HepG2 (cell line): ENCODE data around the gene DST.

ENCODE experiments used
- ATF3 ChIP-seq: sonication (generic); formaldehyde crosslinking; IDR thresholded peaks from 2 replicates; pipeline ENCODE4 v1.4.0; 2020; ENCODE audit warnings: missing genetic modification reagents
- CTCF ChIP-seq: sonication (generic); formaldehyde crosslinking; IDR thresholded peaks from 2 replicates; pipeline ENCODE4 v1.5.0; 2020; ENCODE audit warnings: mild to moderate bottlenecking, missing genetic modification reagents, moderate library complexity
- FOXM1 ChIP-seq: sonication (generic); formaldehyde crosslinking; IDR thresholded peaks from 2 replicates; pipeline ENCODE4 v1.5.0; 2020; ENCODE audit warnings: missing genetic modification reagents
- FOXP4 ChIP-seq: sonication (generic); formaldehyde crosslinking; IDR thresholded peaks from 2 replicates; pipeline ENCODE4 v1.4.0; 2020; ENCODE audit warnings: missing genetic modification reagents
- HBP1 ChIP-seq: IDR thresholded peaks from 2 replicates; pipeline ENCODE4 v1.6.1; 2016; ENCODE audit warnings: low read depth, control low read depth
- HOMEZ ChIP-seq: IDR thresholded peaks from 2 replicates; pipeline ENCODE4 v1.6.1; 2016; ENCODE audit warnings: low read depth
- ZKSCAN8 ChIP-seq: IDR thresholded peaks from 2 replicates; pipeline ENCODE4 v1.6.1; 2016; ENCODE audit warnings: borderline replicate concordance, missing genetic modification reagents, missing compliant biosample characterization
- ZNF850 ChIP-seq: sonication (generic); formaldehyde crosslinking; conservative IDR thresholded peaks from 2 replicates; pipeline ENCODE4 v1.9.0; 2021; ENCODE audit warnings: mild to moderate bottlenecking, missing genetic modification reagents

GRCh38 chr6:56551409-56552120 is 91.1 kb downstream of the DST start:
- TF ChIP-seq ATF3 (CRISPR knock-in tag) (no peak), ZKSCAN8 (CRISPR knock-in tag) (no peak), CTCF (CRISPR knock-in tag) (no peak), FOXM1 (CRISPR knock-in tag) (no peak), HBP1 (CRISPR knock-in tag) (no peak), HOMEZ (CRISPR knock-in tag) (no peak), FOXP4 (CRISPR knock-in tag) (no peak), ZNF850 (CRISPR knock-in tag) (no peak)
